K562 (cell line): ENCODE data around the gene ZNF574. TPM values are rescaled to one million over a fixed set of nuclear protein-coding genes. Genes with fewer than 3 reads are reported as not detected.

ENCODE experiments used
- ATF1 ChIP-seq, 2 experiments: fragments of 450-650 bp in 1 of 2; IDR thresholded peaks; 2 replicates each; pipeline ENCODE4 v1.6.1; 2016; ENCODE audit warnings: missing compliant biosample characterization in 1 of 2, missing genetic modification characterization in 1 of 2
- CREM ChIP-seq: IDR thresholded peaks from 2 replicates; pipeline ENCODE4 v1.6.1; 2014; ENCODE audit warnings: antibody characterized with exemption, low read depth
- CTBP1 ChIP-seq: fragments of 450-650 bp; IDR thresholded peaks from 2 replicates; pipeline ENCODE4 v1.6.1; 2016; ENCODE audit warnings: borderline replicate concordance
- EZH2 ChIP-seq: IDR thresholded peaks from 2 replicates; pipeline ENCODE4 v1.6.1; 2012; ENCODE audit warnings: low read depth, mild to moderate bottlenecking, inconsistent platforms, low read length, borderline replicate concordance
- FOXJ3 ChIP-seq: sonication (generic); formaldehyde crosslinking; IDR thresholded peaks from 2 replicates; pipeline ENCODE4 v1.4.0; 2020; ENCODE audit warnings: mild to moderate bottlenecking, missing genetic modification reagents
- FOXP1 ChIP-seq: sonication (generic); formaldehyde crosslinking; IDR thresholded peaks from 2 replicates; pipeline ENCODE4 v1.8.0; 2022; ENCODE audit warnings: mild to moderate bottlenecking, missing genetic modification reagents
- LARP7 ChIP-seq: fragments of 450-650 bp; IDR thresholded peaks from 2 replicates; pipeline ENCODE4 v1.6.1; 2016
- MBD1 ChIP-seq: fragments of 250-450 bp; sonication (Bioruptor Pico); IDR thresholded peaks from 2 replicates; pipeline ENCODE4 v1.8.0; 2022; ENCODE audit warnings: inconsistent platforms
- POLR3A ChIP-seq: IDR thresholded peaks from 2 replicates; pipeline ENCODE4 v1.6.1; 2011; ENCODE audit warnings: borderline replicate concordance, mild to moderate bottlenecking, moderate library complexity; ENCODE audit not compliant: insufficient read length, insufficient read depth; ENCODE audit errors: extremely low read depth
- PRMT5 ChIP-seq: sonication (generic); formaldehyde crosslinking; IDR thresholded peaks from 2 replicates; pipeline ENCODE4 v1.5.0; 2020; ENCODE audit warnings: missing genetic modification reagents
- SPI1 ChIP-seq: IDR thresholded peaks from 2 replicates; pipeline ENCODE4 v1.6.1; 2011; ENCODE audit warnings: low read depth, low read length, control low read depth, borderline replicate concordance
- SRSF1 ChIP-seq: fragments of 200-400 bp; formaldehyde crosslinking; IDR thresholded peaks from 2 replicates; pipeline ENCODE4 v1.6.1; 2017; ENCODE audit warnings: mild to moderate bottlenecking, low read depth, low read length, moderate library complexity
- ZBTB1 ChIP-seq: sonication (generic); formaldehyde crosslinking; IDR thresholded peaks from 2 replicates; pipeline ENCODE4 v1.8.1; 2023; ENCODE audit warnings: missing genetic modification reagents, low read depth, mild to moderate bottlenecking, borderline replicate concordance
- ZNF224 ChIP-seq: sonication (generic); formaldehyde crosslinking; IDR thresholded peaks from 2 replicates; pipeline ENCODE4 v1.8.0; 2022; ENCODE audit warnings: mild to moderate bottlenecking, missing genetic modification reagents
- ZNF707 ChIP-seq: fragments of 250-450 bp; sonication (Bioruptor Pico); conservative IDR thresholded peaks from 2 replicates; pipeline ENCODE4 v1.8.0; 2022; ENCODE audit warnings: inconsistent platforms, mild to moderate bottlenecking, moderate library complexity
- ZNF766 ChIP-seq: fragments of 200-800 bp; sonication (Bioruptor generic); conservative IDR thresholded peaks from 2 replicates; pipeline ENCODE4 v1.6.1; 2016; ENCODE audit warnings: missing genetic modification characterization, missing compliant biosample characterization
- polyA plus RNA-seq, 8 experiments: library from polyadenylated mRNA; depleted of rRNA in 4 of 8; stranded (reverse) in 5 of 8; unstranded in 3 of 8; fragments of >200 nt; fragmentation: Nextera tagmentation in 2 of 8; fragmentation: Illumina TruSeq in 1 of 8; extraction: Ambion mirVana in 2 of 8; extraction: Trizol in 1 of 8; gene quantifications; 2 replicates each; pipeline versions ENCODE4 v1.2.1 to v1.2.3, GENCODE V29; 2011 to 2014; ENCODE audit warnings: inconsistent platforms in 1 of 8, missing spikeins in 1 of 8
- total RNA-seq, 7 experiments: library from RNA; depleted of rRNA in 6 of 7; stranded (reverse); fragments of >200 nt in 6 of 7; fragmentation: Illumina TruSeq in 2 of 7; extraction: Trizol in 2 of 7; gene quantifications; 2 replicates each; pipeline versions ENCODE4 v1.2.1 to v1.2.3, GENCODE V29; 2011 to 2021; ENCODE audit warnings: low replicate concordance in 1 of 7
- TF ChIP-seq, protein P1 (sequence below): fragments of 250-450 bp; sonication (Bioruptor Pico); IDR thresholded peaks from 2 replicates; pipeline ENCODE4 v1.5.0; 2022; ENCODE audit warnings: mild to moderate bottlenecking
- TF ChIP-seq, protein P2 (sequence below): fragments of 250-450 bp; sonication (Bioruptor Pico); IDR thresholded peaks from 2 replicates; pipeline ENCODE4 v1.5.0; 2021; ENCODE audit warnings: mild to moderate bottlenecking, borderline replicate concordance
- TF ChIP-seq, protein P3 (sequence below), 2 experiments: fragments of 450-650 bp in 1 of 2; sonication (generic) in 1 of 2; formaldehyde crosslinking in 1 of 2; IDR thresholded peaks in 1 of 2; conservative IDR thresholded peaks in 1 of 2; 2 replicates each; pipeline versions ENCODE4 v1.6.1 to v1.8.1; 2016 to 2023; ENCODE audit warnings: mild to moderate bottlenecking in 2 of 2, moderate library complexity in 2 of 2, inconsistent platforms in 1 of 2, missing genetic modification reagents in 1 of 2

Gene ZNF574
- total and polyA plus RNA-seq, 9 of the 15 experiments (the other 6 are each of a cell fraction or from before 2014, with no cell fraction given) = 0.24 to 20.7 (median 8.4) TPM

DNA sequence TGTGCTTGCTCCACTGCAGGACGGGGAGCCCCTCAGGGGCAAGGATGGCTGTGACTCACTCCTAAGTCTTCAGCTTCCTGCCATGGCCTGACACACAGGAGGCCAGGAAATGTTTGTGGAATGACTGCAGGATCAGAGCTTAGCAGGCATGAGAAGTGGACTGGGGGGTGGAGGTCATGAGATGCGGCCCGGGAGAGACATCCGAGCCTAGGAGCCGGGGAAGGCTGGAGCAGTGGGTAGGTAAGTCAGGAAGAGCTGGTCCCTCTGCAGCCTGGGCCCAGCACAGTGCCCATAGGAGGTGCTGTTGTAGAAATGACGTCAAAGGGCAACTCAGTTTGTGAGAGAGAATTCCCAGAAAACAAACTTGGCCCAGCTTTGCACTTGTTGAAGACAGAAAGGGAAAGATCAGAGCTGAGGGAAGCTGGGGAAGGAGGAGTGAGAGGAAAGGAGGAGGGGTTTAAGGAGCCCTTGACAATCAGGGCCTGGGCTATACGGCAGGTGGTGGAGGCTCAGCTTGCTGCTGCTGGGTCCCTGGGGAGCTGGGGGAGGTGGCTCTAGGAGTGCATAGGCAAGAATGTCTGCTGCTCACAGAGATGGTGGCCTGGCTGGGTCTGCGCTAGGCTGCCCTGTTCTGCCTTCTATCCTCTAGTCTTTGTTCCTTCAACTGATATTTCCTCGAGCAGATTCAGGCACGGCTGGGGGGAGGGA, 37.8 kb downstream of the ZNF574 start (continued):
- TF ChIP-seq, protein P1, sequence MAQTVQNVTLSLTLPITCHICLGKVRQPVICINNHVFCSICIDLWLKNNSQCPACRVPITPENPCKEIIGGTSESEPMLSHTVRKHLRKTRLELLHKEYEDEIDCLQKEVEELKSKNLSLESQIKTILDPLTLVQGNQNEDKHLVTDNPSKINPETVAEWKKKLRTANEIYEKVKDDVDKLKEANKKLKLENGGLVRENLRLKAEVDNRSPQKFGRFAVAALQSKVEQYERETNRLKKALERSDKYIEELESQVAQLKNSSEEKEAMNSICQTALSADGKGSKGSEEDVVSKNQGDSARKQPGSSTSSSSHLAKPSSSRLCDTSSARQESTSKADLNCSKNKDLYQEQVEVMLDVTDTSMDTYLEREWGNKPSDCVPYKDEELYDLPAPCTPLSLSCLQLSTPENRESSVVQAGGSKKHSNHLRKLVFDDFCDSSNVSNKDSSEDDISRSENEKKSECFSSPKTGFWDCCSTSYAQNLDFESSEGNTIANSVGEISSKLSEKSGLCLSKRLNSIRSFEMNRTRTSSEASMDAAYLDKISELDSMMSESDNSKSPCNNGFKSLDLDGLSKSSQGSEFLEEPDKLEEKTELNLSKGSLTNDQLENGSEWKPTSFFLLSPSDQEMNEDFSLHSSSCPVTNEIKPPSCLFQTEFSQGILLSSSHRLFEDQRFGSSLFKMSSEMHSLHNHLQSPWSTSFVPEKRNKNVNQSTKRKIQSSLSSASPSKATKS (CRISPR knock-in tag) = no peak
- TF ChIP-seq FOXJ3 (CRISPR knock-in tag) (no peak), PRMT5 (CRISPR knock-in tag) (no peak), ZNF766 (CRISPR knock-in tag) (no peak), CREM (peak; percentile 86), SPI1 (no peak), MBD1 (CRISPR knock-in tag) (no peak), ZBTB1 (CRISPR knock-in tag) (no peak), POLR3A (no peak), ZNF707 (CRISPR knock-in tag) (no peak), EZH2 (no peak), CTBP1 (no peak), LARP7 (no peak), ZNF224 (CRISPR knock-in tag) (no peak), ATF1 (CRISPR knock-in tag; IDR thresholded peaks at IDR 0.05) (no peak), ATF1 (tag; IDR thresholded peaks at IDR 0.05) (peak; percentile 62), SRSF1 (no peak), FOXP1 (CRISPR knock-in tag) (no peak)
- TF ChIP-seq, protein P2, sequence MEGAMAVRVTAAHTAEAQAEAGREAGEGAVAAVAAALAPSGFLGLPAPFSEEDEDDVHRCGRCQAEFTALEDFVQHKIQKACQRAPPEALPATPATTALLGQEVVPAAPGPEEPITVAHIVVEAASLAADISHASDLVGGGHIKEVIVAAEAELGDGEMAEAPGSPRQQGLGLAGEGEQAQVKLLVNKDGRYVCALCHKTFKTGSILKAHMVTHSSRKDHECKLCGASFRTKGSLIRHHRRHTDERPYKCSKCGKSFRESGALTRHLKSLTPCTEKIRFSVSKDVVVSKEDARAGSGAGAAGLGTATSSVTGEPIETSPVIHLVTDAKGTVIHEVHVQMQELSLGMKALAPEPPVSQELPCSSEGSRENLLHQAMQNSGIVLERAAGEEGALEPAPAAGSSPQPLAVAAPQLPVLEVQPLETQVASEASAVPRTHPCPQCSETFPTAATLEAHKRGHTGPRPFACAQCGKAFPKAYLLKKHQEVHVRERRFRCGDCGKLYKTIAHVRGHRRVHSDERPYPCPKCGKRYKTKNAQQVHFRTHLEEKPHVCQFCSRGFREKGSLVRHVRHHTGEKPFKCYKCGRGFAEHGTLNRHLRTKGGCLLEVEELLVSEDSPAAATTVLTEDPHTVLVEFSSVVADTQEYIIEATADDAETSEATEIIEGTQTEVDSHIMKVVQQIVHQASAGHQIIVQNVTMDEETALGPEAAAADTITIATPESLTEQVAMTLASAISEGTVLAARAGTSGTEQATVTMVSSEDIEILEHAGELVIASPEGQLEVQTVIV (CRISPR knock-in tag) = no peak
- TF ChIP-seq, protein P3, sequence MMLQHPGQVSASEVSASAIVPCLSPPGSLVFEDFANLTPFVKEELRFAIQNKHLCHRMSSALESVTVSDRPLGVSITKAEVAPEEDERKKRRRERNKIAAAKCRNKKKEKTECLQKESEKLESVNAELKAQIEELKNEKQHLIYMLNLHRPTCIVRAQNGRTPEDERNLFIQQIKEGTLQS (IDR thresholded peaks at IDR 0.05) = no peak
- TF ChIP-seq, protein P3 (CRISPR knock-in tag; conservative IDR thresholded peaks at IDR 0.05) = no peak
